Measurements from ENCODE around the gene HPS4.

The HPS4 gene

GRCh38 chr22:26430600-26430999, 53.0 kb downstream of the HPS4 start:
- peak overlapping the region; percentile 8; the same call in 1 of the 2 replicates for H2AFZ ChIP-seq (ENCODE audit: low read length)
- H3F3A ChIP-seq (ENCODE audit: low read depth), result no peaks in the 10 kb centered on the region
- no peaks in the 10 kb centered on the region for H3K27me3 ChIP-seq (ENCODE audit: insufficient read depth, low read length, poor library complexity, severe bottlenecking)
- H3K9ac ChIP-seq (ENCODE audit: low read depth, low read length, poor library complexity, severe bottlenecking), result peak overlapping the region; percentile 38
- H3K4me3 ChIP-seq (ENCODE audit: low read length, poor library complexity, severe bottlenecking), result peak overlapping the region; percentile 74
- no peaks in the 10 kb centered on the region for H3K9me3 ChIP-seq (ENCODE audit: insufficient read depth, low read depth, low read length)
- H3K4me1 ChIP-seq (ENCODE audit: insufficient read depth, low read length, poor library complexity, severe bottlenecking), result peaks cover 30% of the 10 kb centered on the region
- no peaks in the 10 kb centered on the region for H4K20me1 ChIP-seq (ENCODE audit: insufficient read depth, low read length, poor library complexity, severe bottlenecking)
- H3K9me2 ChIP-seq (replicated peaks; ENCODE audit: low read depth, low read length), result no peaks in the 10 kb centered on the region
- TF ChIP-seq EZH2phosphoT487 (IDR thresholded peaks at IDR 0.05; ENCODE audit: borderline replicate concordance), result no peak
- no peak for TF ChIP-seq CTCF (conservative IDR thresholded peaks at IDR 0.05; ENCODE audit: low read length)
- H3K36me3 ChIP-seq (ENCODE audit: insufficient read depth, low read length), result no peaks in the 10 kb centered on the region
- peak overlapping the region; percentile 87 for H3K4me2 ChIP-seq (ENCODE audit: low read depth, low read length, poor library complexity, severe bottlenecking)
- no peaks in the 10 kb centered on the region for H3K79me2 ChIP-seq (ENCODE audit: insufficient read depth, low read length)

- Histone ChIP-seq H3K79me2 (ENCODE audit: insufficient read depth, low read length) (no peaks in the 10 kb centered on the region), H3K9ac (ENCODE audit: low read depth, low read length, poor library complexity, severe bottlenecking) (peak overlapping the region; percentile 14), H3K4me3 (ENCODE audit: low read length, poor library complexity, severe bottlenecking) (peak overlapping the region; percentile 74), H3K4me2 (ENCODE audit: low read depth, low read length, poor library complexity, severe bottlenecking) (peak overlapping the region; percentile 87), H3K27me3 (ENCODE audit: insufficient read depth, low read length, poor library complexity, severe bottlenecking) (no peaks in the 10 kb centered on the region), H3K9me2 (replicated peaks; ENCODE audit: low read depth, low read length) (no peaks in the 10 kb centered on the region), H3K4me1 (ENCODE audit: insufficient read depth, low read length, poor library complexity, severe bottlenecking) (peaks cover 30% of the 10 kb centered on the region), H2AFZ (ENCODE audit: low read length) (peak overlapping the region; percentile 48; the same call in 1 of the 2 replicates), H3K9me3 (ENCODE audit: insufficient read depth, low read depth, low read length) (no peaks in the 10 kb centered on the region), H3K36me3 (ENCODE audit: insufficient read depth, low read length) (no peaks in the 10 kb centered on the region), H3F3A (ENCODE audit: low read depth) (no peaks in the 10 kb centered on the region), H4K20me1 (ENCODE audit: insufficient read depth, low read length, poor library complexity, severe bottlenecking) (no peaks in the 10 kb centered on the region)
- no peak for TF ChIP-seq CTCF (conservative IDR thresholded peaks at IDR 0.05; ENCODE audit: low read length)
- TF ChIP-seq EZH2phosphoT487 (IDR thresholded peaks at IDR 0.05; ENCODE audit: borderline replicate concordance), result no peak
Observed at GRCh38 chr22:26429458-26430286, 53.9 kb downstream of the HPS4 start.

GRCh38 chr22:26428515-26429457, 54.8 kb downstream of the HPS4 start, which contains the start of gene ASPHD2:
Gene ASPHD2 (plus strand): TSS chr22:26429260. CDS start chr22:26433616, 4,356 bp downstream.
- Histone ChIP-seq H3K4me3 (ENCODE audit: low read length, poor library complexity, severe bottlenecking) (peak within 1 kb of the TSS; percentile 83), H3K4me1 (ENCODE audit: insufficient read depth, low read length, poor library complexity, severe bottlenecking) (peaks cover 30% of the 10 kb centered on the region), H2AFZ (ENCODE audit: low read length) (peak within 1 kb of the TSS; percentile 88), H4K20me1 (ENCODE audit: insufficient read depth, low read length, poor library complexity, severe bottlenecking) (no peaks in the 10 kb centered on the region), H3K9me3 (ENCODE audit: insufficient read depth, low read depth, low read length) (no peaks in the 10 kb centered on the region), H3F3A (ENCODE audit: low read depth) (no peaks in the 10 kb centered on the region), H3K36me3 (ENCODE audit: insufficient read depth, low read length) (no peaks in the 10 kb centered on the region), H3K4me2 (ENCODE audit: low read depth, low read length, poor library complexity, severe bottlenecking) (peak within 1 kb of the TSS; percentile 87), H3K9ac (ENCODE audit: low read depth, low read length, poor library complexity, severe bottlenecking) (peak within 1 kb of the TSS; percentile 80), H3K27me3 (ENCODE audit: insufficient read depth, low read length, poor library complexity, severe bottlenecking) (no peaks in the 10 kb centered on the region), H3K79me2 (ENCODE audit: insufficient read depth, low read length) (no peaks in the 10 kb centered on the region), H3K9me2 (replicated peaks; ENCODE audit: low read depth, low read length) (no peaks in the 10 kb centered on the region)
- TF ChIP-seq EZH2phosphoT487 (IDR thresholded peaks at IDR 0.05; ENCODE audit: borderline replicate concordance), result no peak
- no peak for TF ChIP-seq CTCF (conservative IDR thresholded peaks at IDR 0.05; ENCODE audit: low read length)
